PC-3 (cell line): Measurements from ENCODE around the gene RNF103. TPM values are rescaled to one million over a fixed set of nuclear protein-coding genes. Genes with fewer than 3 reads are reported as not detected.
A peak's percentile ranks its signal among the peaks of the same experiment; 100 is the strongest.

Experiments
- ATAC-seq: fragments of 200-7000 bp; cut with Tn5 transposase; 2 replicates; pipeline ENCODE4 v1.9.1; 2020; ENCODE audit warnings: mild to moderate bottlenecking, moderate library complexity
- BruUV-seq: library from RNA; stranded (reverse); fragments of 400-500 nt; replicated peaks from 2 replicates; lab custom pipeline; 2021; lab: Mats Ljungman, UMichigan
- CTCF ChIA-PET: fragments of 300-600 bp; sonication (Branson Sonifier 250); formaldehyde crosslinking; loops from one replicate; lab custom pipeline; 2022; ENCODE audit warnings: antibody characterized with exemption; lab: Charles Lee
- POLR2A ChIA-PET: fragments of 300-600 bp; sonication (Branson Sonifier 250); formaldehyde crosslinking; loops from one replicate; lab custom pipeline; 2022; ENCODE audit warnings: antibody characterized with exemption; ENCODE audit not compliant: unreplicated experiment; lab: Charles Lee
- DNase-seq: peaks from one replicate; pipeline ENCODE4 v3.0.0-alpha.2; 2015
- H2AFZ ChIP-seq: fragments of 300-600 bp; sonication (generic); 2 replicates; pipeline ENCODE4 v1.6.0; 2016; ENCODE audit warnings: antibody characterized with exemption, low read length
- H3F3A ChIP-seq: fragments of 300-600 bp; sonication (generic); one replicate; pipeline ENCODE4 v1.6.0; 2017; ENCODE audit warnings: antibody characterized with exemption, low read length, control low read depth, mild to moderate bottlenecking; ENCODE audit not compliant: unreplicated experiment
- H3K27ac ChIP-seq: fragments of 300-600 bp; sonication (generic); 2 replicates; pipeline ENCODE4 v1.5.1; 2016; ENCODE audit warnings: mild to moderate bottlenecking, low read length
- H3K27me3 ChIP-seq: fragments of 300-600 bp; sonication (generic); 2 replicates; pipeline ENCODE4 v1.6.1; 2016; ENCODE audit warnings: low read length, mixed read lengths
- H3K36me3 ChIP-seq: fragments of 300-600 bp; sonication (generic); 2 replicates; pipeline ENCODE4 v1.6.1; 2016; ENCODE audit warnings: low read depth, mixed run types, low read length, mixed read lengths
- H3K4me1 ChIP-seq: fragments of 300-600 bp; sonication (generic); 2 replicates; pipeline ENCODE4 v1.5.1; 2016; ENCODE audit warnings: low read length; ENCODE audit not compliant: insufficient read depth
- H3K4me2 ChIP-seq: fragments of 300-600 bp; sonication (generic); 2 replicates; pipeline ENCODE4 v1.6.0; 2016; ENCODE audit warnings: low read length
- H3K4me3 ChIP-seq: fragments of 300-600 bp; sonication (generic); 2 replicates; pipeline ENCODE4 v1.5.1; 2016; ENCODE audit warnings: mild to moderate bottlenecking, low read length, mixed read lengths
- H3K79me2 ChIP-seq: fragments of 300-600 bp; sonication (generic); 2 replicates; pipeline ENCODE4 v1.6.1; 2017; ENCODE audit warnings: low read length, mixed read lengths
- H3K9ac ChIP-seq: fragments of 300-600 bp; sonication (generic); 2 replicates; pipeline ENCODE4 v1.6.0; 2016; ENCODE audit warnings: mild to moderate bottlenecking, low read length
- H3K9me2 ChIP-seq: fragments of 300-600 bp; sonication (generic); replicated peaks from 2 replicates; pipeline ENCODE4 v1.6.1; 2016; ENCODE audit warnings: mixed run types, low read length, mixed read lengths
- H3K9me3 ChIP-seq: fragments of 300-600 bp; sonication (generic); 2 replicates; pipeline ENCODE4 v1.6.1; 2016; ENCODE audit warnings: low read length, mixed read lengths
- H4K20me1 ChIP-seq: fragments of 300-600 bp; sonication (generic); 2 replicates; pipeline ENCODE4 v1.6.1; 2016; ENCODE audit warnings: low read length, mixed read lengths
- CTCF ChIP-seq: fragments of 300-600 bp; sonication (generic); conservative IDR thresholded peaks from 2 replicates; pipeline ENCODE4 v1.5.1; 2017; ENCODE audit warnings: antibody characterized with exemption, low read depth, mild to moderate bottlenecking, low read length
- EZH2 ChIP-seq: fragments of 300-600 bp; sonication (generic); IDR thresholded peaks from one replicate; pipeline ENCODE4 v1.6.1; 2017; ENCODE audit warnings: antibody characterized with exemption, mild to moderate bottlenecking, low read length; ENCODE audit not compliant: unreplicated experiment
- EZH2phosphoT487 ChIP-seq: fragments of 300-600 bp; sonication (generic); IDR thresholded peaks from 2 replicates; pipeline ENCODE4 v1.6.1; 2018; ENCODE audit warnings: mild to moderate bottlenecking, antibody characterized with exemption, low read length, borderline replicate concordance
- intact Hi-C: fragments of 100-400 bp; cut with micrococcal nuclease; formaldehyde crosslinking; loops from 2 replicates; pipeline ENCODE4 v1.9.0; 2023
- total RNA-seq: library from RNA; depleted of rRNA; stranded (reverse); fragments of >200 nt; gene quantifications from 2 replicates; pipeline ENCODE4 v1.2.3, GENCODE V29; 2014

Gene RNF103
- total RNA-seq, 1 experiment from 2014 or later, result 10.4 TPM

GRCh38 chr2:86570059-86570458, 53.6 kb downstream of the RNF103 start:
- no peak overlapping the region for H3K9ac ChIP-seq
- peak overlapping the region; percentile 20; the same call in 1 of the 2 replicates for H2AFZ ChIP-seq
- no peaks in the 10 kb centered on the region for H3K9me3 ChIP-seq
- H3K27ac ChIP-seq, result no peak overlapping the region
- H4K20me1 ChIP-seq, result no peaks in the 10 kb centered on the region
- H3K27me3 ChIP-seq, result no peaks in the 10 kb centered on the region
- no peak for ATAC-seq
- intact Hi-C loops, result no loop called here
- H3K36me3 ChIP-seq, result no peaks in the 10 kb centered on the region
- no peak overlapping the region for H3K4me3 ChIP-seq
- BruUV-seq, result no TSS peak
- DNase-seq, result peak; percentile 26
- H3K4me2 ChIP-seq, result no peak overlapping the region
- no peaks in the 10 kb centered on the region for H3F3A ChIP-seq
- POLR2A ChIA-PET, result no interaction called here
- H3K9me2 ChIP-seq, result no peaks in the 10 kb centered on the region
- TF ChIP-seq CTCF, result no peak
- TF ChIP-seq EZH2, result no peak
- no peak for TF ChIP-seq EZH2phosphoT487
- H3K4me1 ChIP-seq, result no peaks in the 10 kb centered on the region
- CTCF ChIA-PET, result no interaction called here
- no peaks in the 10 kb centered on the region for H3K79me2 ChIP-seq

- TF ChIP-seq EZH2 (no peak), CTCF (no peak), EZH2phosphoT487 (no peak)
- H4K20me1 ChIP-seq, result no peaks in the 10 kb centered on the region
- H3K27me3 ChIP-seq, result no peaks in the 10 kb centered on the region
- H3K4me2 ChIP-seq, result no peak overlapping the region
- H3K36me3 ChIP-seq, result no peaks in the 10 kb centered on the region
- ATAC-seq, result no peak
- ChIA-PET POLR2A (no interaction called here), CTCF (no interaction called here)
- no peak overlapping the region for H3K27ac ChIP-seq
- H2AFZ ChIP-seq, result no peak overlapping the region
- no peak overlapping the region for H3K9ac ChIP-seq
- peaks cover 10% of the 10 kb centered on the region for H3K79me2 ChIP-seq
- H3F3A ChIP-seq, result no peaks in the 10 kb centered on the region
- no peaks in the 10 kb centered on the region for H3K9me3 ChIP-seq
- BruUV-seq, result no TSS peak
- H3K4me3 ChIP-seq, result no peak overlapping the region
- H3K9me2 ChIP-seq, result no peaks in the 10 kb centered on the region
- no peak for DNase-seq
- H3K4me1 ChIP-seq, result peaks cover 12% of the 10 kb centered on the region
- intact Hi-C loops, result no loop called here
These were observed 56.9 kb downstream of the RNF103 start for GRCh38 chr2:86566821-86567190.

DNA sequence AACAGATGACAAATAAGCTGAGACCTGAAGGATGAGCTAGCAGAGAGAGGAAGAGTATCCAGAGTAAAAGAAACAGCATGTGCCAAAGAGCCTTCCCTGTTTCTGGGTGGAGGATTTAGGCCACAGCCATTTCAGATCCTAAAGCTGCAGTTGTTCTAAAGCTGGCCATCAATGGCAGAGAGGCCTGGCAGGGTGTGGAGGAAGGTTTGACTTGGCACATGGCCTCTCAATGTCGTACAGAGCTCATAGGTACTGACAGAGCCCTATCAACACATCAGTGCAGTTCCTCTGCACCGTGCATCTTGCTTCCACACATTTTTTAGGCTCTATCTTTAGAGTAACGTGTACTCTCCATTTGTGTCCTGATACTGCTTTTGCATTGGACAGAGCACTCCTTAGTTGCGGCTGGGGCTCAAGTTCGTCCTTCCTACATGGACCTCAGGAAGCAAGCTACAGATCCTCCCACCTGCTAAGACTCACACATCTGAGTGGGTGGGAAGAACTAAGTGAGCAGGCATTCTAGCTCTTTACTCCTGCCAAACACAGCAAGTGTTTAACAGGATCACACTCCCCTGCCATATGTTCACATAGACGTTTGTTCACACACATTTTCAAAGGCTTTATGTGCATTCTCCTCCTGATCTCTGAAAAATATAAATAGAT, 57.4 kb downstream of the RNF103 start:
- POLR2A ChIA-PET, result no interaction called here
- ATAC-seq (no peak), DNase-seq (no peak)
- Histone ChIP-seq H3K9me2 (no peaks in the 10 kb centered on the region), H3K9ac (no peak overlapping the region), H3K36me3 (no peaks in the 10 kb centered on the region), H4K20me1 (no peaks in the 10 kb centered on the region), H3K4me2 (no peak overlapping the region), H3K27me3 (no peaks in the 10 kb centered on the region), H3F3A (no peaks in the 10 kb centered on the region), H2AFZ (no peak overlapping the region), H3K4me3 (no peak overlapping the region), H3K79me2 (peaks cover 15% of the 10 kb centered on the region), H3K9me3 (no peaks in the 10 kb centered on the region), H3K27ac (no peak overlapping the region), H3K4me1 (peaks cover 15% of the 10 kb centered on the region)
- intact Hi-C loops, result no loop called here
- no TSS peak for BruUV-seq
- no peak for TF ChIP-seq EZH2
- no peak for TF ChIP-seq CTCF
- no peak for TF ChIP-seq EZH2phosphoT487
- CTCF ChIA-PET, result no interaction called here
